GM18951 (cell line): ENCODE data around the gene JAKMIP3.
"Not testable (repeated sequence)": the region's sequence is repeated elsewhere in the genome, so short reads cannot be mapped to it uniquely, and the experiment has no call there.

Source experiments
- POLR2A ChIP-seq: IDR thresholded peaks from 4 replicates; pipeline ENCODE4 v1.6.1; 2011; ENCODE audit warnings: mild to moderate bottlenecking; ENCODE audit not compliant: insufficient read length, insufficient read depth; ENCODE audit errors: extremely low read depth
- in situ Hi-C: fragments of 300-500 bp; cut with MboI; formaldehyde crosslinking; loops from one replicate; pipeline ENCODE4 v1.12.0; 2022; ENCODE audit warnings: low sequenced_read_pairs, mixed read lengths, inconsistent platforms; ENCODE audit not compliant: unreplicated experiment

JAKMIP3 gene

GRCh38 chr10:132077091-132077490, 11.3 kb downstream of the JAKMIP3 start:
- no peak for TF ChIP-seq POLR2A
- in situ Hi-C loops: no loop called here

GRCh38 chr10:132078746-132079345, 13.1 kb downstream of the JAKMIP3 start:
- in situ Hi-C loops: no loop called here
- TF ChIP-seq POLR2A: no peak

GRCh38 chr10:132084384-132084783, 18.6 kb downstream of the JAKMIP3 start:
- in situ Hi-C loops: not testable (repeated sequence)

GRCh38 chr10:132093236-132093635, 27.5 kb downstream of the JAKMIP3 start:
- in situ Hi-C loops: not testable (repeated sequence)

- in situ Hi-C loops: no loop called here
These were observed 29.0 kb downstream of the JAKMIP3 start for GRCh38 chr10:132094581-132095234.

GRCh38 chr10:132095403-132096113, 29.8 kb downstream of the JAKMIP3 start:
- in situ Hi-C loops: no loop called here
- no peak for TF ChIP-seq POLR2A

More at GRCh38 chr10:132094581-132095234, 29.0 kb downstream of the JAKMIP3 start:
- TF ChIP-seq POLR2A: no peak

- in situ Hi-C loops: no loop called here
- no peak for TF ChIP-seq POLR2A
These were observed 30.5 kb downstream of the JAKMIP3 start for GRCh38 chr10:132096223-132096622.

- in situ Hi-C loops: no loop called here
- TF ChIP-seq POLR2A: no peak
These were observed 31.2 kb downstream of the JAKMIP3 start for GRCh38 chr10:132096863-132097478.

GRCh38 chr10:132097609-132098377, 32.0 kb downstream of the JAKMIP3 start:
- in situ Hi-C loops: no loop called here
- no peak for TF ChIP-seq POLR2A

- TF ChIP-seq POLR2A: no peak
These were observed 33.0 kb downstream of the JAKMIP3 start for GRCh38 chr10:132098539-132099388.

GRCh38 chr10:132099389-132100090, 33.8 kb downstream of the JAKMIP3 start:
- TF ChIP-seq POLR2A: no peak
- in situ Hi-C loops: no loop called here

More at GRCh38 chr10:132098539-132099388, 33.0 kb downstream of the JAKMIP3 start:
- in situ Hi-C loops: no loop called here

- in situ Hi-C loops: no loop called here
These were observed 34.3 kb downstream of the JAKMIP3 start for GRCh38 chr10:132100091-132100481.

More at GRCh38 chr10:132100091-132100481, 34.3 kb downstream of the JAKMIP3 start:
- no peak for TF ChIP-seq POLR2A
